GM19324 (cell line): ENCODE measurements around the gene MAPK11.

Experiments used
- ATAC-seq: cut with Tn5 transposase; IDR thresholded peaks from one replicate; pipeline ENCODE4 v1.9.1; 2021; ENCODE audit warnings: mild to moderate bottlenecking, moderate library complexity; ENCODE audit not compliant: unreplicated experiment, low FRiP score

MAPK11 gene

GRCh38 chr22:50297510-50298265 lies 27.5 kb upstream of the MAPK11 start:
- no peak for ATAC-seq

DNA sequence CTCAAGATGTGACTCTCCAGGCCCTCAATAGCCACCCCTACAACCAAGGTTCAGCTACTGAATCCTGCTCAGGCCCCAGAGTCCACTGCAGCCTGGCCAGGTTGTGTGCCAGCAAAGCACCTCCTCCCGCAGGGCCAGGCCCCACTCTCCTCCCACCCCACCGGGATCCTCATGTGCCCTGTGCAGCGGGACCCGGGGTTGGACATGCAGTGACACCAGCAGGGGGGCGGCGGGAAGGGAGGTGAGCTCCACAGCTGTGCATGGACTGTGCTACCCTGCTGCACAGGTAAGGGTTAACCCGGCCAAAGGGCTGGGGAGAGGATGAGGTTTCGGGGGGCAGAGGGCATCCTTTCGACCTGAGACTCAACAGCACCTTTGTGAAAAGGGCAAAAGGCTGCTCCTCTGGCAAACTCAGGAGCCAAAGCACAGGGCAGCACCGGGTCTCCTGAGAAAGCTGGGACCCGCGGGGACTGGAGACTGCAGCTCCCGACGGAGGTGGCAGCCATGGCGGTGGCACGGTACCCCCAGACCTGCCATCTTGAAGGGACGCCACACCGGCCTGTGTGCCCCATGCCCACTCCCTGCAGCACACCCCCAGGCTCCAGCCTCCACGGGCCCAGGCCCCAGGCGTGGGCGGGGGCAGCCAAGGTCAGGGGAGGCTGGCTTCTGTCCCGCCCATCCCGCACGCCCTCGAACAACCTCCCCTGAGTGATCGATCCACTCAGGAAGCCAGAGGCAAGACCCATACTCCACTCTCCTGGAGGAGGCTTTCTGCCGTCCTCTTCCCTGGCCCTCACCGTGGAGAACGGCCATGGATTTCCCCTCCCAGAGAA lies 26.7 kb upstream of the MAPK11 start:
- ATAC-seq: no peak

GRCh38 chr22:50294319-50294656 lies 24.1 kb upstream of the MAPK11 start:
- no peak for ATAC-seq

DNA sequence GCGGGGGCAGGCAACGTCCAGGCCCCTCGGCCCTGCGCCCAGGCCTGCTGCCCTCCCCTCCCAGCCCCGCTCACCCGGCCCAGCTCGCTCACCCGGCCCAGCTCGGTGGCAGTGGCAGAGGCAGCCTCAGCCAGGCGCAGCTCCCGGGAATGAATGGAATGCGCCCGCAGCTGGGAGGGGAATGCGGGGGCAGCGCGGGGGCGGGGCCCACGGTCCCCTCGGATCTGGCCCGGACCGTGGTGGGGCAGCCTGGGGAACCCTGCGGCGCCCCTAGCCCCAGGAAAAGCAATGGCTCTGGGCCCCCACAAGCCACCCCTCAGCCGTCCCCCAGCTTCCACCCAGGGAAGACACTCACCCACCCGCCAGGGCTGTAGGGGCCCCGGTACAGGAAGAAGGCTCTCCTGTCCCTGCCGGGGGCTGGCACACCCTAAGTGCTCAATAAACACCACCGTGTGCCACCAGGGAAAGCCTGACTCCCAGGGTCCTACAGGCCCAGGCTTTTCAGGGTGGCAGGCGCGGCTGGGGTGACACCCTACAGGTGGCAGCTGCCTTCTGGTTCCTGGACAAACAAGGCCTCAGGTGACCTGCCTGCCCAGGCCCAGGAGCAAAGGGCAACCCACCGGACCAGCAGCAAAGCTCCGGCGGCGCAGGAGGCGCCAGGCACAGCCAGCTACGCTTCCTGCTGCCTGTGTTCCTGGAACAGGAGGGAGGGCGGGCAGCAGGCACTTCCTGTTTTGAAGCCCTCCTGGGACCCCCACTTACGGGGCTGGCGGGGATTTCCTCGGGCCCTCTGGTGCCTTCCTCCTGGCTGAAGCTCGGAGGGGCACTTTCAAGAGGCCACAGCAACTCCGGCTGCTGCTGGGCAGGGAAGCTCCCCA lies 23.5 kb upstream of the MAPK11 start:
- ATAC-seq: no peak

- ATAC-seq: no peak
Observed at GRCh38 chr22:50292643-50293440, 22.7 kb upstream of the MAPK11 start.

GRCh38 chr22:50289942-50290630 lies 19.9 kb upstream of the MAPK11 start:
- ATAC-seq: no peak

DNA sequence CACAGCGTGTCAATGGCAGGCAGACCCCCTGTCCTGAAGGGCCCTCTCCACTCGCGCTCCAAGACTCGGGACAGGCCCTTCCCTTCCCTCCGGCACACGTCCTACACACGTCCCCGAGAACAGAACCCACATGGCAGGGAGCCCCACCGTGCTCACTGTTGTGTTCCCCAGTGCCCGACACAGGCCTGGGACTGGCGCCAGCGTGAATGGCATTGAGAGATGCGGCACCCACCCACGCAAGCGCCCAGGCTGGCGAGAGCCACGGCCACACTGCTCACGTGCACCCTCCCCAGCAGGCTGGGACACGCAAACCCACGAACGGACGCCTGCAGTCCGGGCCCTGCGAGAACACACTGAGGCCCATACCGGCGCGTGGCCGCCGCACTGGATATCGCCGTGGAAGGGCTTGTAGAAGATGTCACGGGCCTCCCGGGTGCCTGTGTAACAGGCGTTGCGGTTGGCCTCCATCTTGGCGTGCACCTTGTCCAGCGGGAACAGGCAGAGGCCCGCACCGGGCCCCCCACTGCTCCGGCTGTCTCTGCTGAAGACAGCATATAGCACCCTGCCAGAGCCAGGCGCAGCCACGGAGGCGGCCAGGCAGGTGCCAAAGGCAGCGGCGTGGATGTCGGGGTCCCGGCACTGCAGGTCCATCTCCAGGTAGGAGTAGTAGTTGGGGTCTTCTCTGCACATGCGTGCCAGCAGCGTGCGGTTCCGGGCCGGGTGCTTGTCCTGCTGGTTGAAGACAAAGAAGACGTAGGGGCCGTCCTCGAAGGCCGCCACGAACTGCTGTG lies 19.2 kb upstream of the MAPK11 start:
- no peak for ATAC-seq

GRCh38 chr22:50287731-50288130 lies 17.6 kb upstream of the MAPK11 start:
- ATAC-seq: no peak

DNA sequence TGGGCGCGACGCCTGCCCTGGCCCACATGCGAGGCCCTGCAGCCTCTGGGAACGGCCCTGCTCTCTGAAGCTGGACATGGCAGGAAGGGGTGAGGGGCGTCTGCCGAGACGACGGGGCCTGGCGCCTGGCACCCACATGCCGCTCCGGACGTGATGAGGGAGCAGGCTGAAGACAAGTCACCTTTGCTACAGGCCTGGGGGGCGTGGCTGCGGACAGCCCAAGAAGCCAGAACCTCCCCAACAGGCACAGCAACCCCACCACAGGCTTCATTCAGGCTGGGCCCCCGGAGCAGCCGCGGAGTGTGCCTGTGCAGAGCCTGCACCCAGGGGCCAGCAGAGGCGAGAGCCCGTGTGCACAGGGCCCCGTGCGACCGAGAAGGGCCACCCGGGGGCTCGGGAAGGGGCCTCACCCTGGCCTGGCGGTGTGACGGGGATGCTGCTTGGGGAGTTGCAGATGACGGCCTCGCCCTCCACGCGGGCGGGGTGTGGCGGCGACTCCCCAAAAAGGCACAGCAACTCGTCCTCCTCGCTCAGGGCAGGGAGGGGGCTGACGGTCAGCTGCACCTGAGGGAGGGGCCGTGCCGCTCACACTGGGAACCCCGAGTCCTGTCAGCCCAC lies 16.6 kb upstream of the MAPK11 start:
- ATAC-seq: no peak

GRCh38 chr22:50286275-50286674 lies 16.1 kb upstream of the MAPK11 start:
- no peak for ATAC-seq

DNA sequence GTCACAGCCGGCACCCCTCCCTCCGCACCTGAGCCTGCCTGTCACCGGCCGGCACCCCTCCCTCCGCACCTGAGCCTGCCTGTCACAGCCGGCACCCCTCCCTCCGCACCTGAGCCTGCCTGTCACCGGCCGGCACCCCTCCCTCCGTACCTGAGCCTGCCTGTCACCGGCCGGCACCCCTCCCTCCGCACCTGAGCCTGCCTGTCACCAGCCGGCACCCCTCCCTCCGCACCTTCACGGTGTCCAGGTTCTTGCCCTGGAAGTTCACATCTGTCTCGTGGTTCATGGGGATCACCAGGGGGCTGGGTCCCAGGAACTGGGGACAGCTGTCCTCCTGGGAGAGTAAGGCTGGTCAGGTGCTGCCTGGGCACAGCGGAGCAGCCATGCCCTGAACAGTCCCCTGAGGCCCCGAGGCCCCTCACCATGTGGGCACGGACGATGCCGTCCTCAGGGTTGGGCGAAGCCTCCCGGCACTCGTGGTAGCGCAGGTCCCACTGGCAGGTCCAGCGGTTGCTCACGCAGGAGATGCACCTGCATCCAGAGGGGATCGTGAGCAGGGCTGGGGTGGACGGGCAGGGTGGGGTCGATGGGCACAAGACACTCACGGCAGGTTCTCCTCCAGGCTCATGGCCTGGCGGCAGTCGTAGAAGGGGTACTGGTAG lies 15.5 kb upstream of the MAPK11 start:
- no peak for ATAC-seq

DNA sequence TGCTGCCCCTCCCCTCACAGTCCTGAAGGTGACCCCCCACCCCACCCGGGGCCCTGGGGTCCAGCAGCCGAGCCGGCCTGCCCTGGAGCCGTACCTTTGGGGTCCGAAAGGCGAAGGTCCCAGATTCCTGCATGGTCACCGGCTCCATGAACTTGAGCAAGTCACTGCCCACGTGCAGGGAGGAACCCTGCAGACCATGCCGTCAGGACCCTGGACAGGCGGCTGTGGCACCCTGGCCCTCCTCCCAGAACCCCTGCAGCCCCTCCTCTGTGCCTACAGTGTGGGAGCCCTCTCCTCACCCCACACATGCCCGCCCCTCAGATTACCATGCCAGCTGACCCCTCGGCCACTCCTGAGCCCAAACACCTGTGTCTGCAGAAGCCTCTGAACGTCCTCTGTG lies 14.3 kb upstream of the MAPK11 start:
- no peak for ATAC-seq

DNA sequence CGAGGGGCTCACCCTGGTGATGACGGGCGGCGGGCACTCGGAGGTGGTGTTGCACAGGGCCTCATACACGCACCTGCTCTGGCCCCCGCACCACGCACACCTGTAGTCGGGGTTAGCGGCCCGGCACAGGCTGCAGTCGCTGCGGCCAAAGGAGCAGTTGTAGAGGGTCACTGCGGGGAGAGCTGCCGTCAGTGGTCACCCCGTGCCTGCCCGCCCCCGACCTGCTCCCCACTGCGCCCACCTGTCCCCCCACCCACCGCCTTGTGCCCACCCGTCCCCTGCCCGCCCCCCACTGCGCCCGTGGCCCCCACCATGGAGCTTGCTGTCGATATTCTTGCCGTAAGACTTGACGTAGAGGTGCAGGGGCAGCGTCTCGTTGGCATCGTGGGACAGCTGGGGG lies 13.6 kb upstream of the MAPK11 start:
- ATAC-seq: no peak

DNA sequence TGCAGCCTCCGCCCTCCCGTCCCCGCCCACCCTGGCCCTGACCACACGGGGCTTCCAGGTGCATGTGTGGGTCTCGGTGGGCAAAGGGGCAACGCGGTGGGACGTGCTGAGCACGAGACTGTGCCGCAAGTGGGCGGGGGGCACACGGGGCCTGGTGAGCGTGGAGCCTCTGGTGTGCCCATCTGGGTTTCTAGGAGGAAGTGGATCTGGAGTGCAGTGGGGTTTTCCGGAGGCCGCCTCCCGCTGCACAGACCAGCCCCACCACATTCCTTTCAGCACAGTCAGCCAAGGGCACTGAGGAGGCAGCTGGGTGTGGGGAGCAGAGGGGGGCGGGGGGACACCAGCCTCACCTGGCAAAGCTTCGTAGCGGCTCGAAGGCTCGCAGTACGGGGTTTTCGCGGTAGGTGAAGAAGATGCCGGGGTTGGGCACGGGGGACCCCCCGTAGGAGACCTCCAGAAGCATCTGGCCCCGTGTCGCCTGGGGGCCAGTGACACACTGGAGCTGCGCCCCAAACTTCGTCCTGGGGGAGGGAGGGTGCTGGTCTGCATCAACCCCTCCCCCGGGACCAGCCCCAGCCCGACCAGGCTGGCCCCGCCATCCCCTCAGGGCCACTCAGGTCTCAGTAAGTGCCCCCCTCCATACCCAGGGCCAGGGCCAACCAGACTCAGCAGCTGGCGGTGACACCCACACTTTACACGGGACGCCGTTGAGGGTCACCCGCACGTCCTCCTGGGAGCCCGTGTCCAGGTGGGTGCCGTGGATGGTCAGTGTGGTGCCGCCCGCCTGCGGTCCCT lies 12.4 kb upstream of the MAPK11 start:
- no peak for ATAC-seq

DNA sequence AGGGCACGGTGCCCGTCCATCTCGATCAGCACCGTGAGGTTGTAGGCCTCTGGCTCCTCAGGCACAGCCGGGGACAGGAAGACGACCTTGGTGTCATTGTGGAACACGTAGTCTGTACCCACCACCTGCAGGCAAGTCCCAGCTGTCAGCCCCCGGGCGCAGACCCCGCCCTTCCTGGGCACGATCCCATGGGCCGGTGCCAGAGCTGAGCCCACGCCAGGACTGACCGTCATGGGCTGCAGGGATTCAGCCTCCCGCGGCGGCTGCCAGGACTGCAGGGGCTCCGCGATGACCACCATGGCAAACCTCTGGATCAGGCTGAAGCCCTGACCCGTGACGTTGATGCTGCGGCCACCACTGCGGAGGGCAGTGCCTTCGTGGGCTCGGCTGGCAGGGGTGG lies 11.8 kb upstream of the MAPK11 start:
- ATAC-seq: no peak

GRCh38 chr22:50281384-50281760 lies 11.2 kb upstream of the MAPK11 start:
- no peak for ATAC-seq

GRCh38 chr22:50280708-50281383 lies 10.7 kb upstream of the MAPK11 start:
- no peak for ATAC-seq
